Inflammatory macrophage treated with lipopolysaccharide for 1 hour (primary cell): Measurements from ENCODE around the gene RIN2.
A peak's percentile ranks its signal among the peaks of the same experiment; 100 is the strongest.

ENCODE experiments used
- DNase-seq, 2 donors: peaks; one replicate each; pipeline ENCODE4 v3.0.0-alpha.2; 2020 to 2022

Gene RIN2

GRCh38 chr20:19758133-19758500, at the start of gene RIN2:
TSS of gene RIN2 (plus strand) at chr20:19758258. CDS start at chr20:19889602, 131,344 bp downstream.
- no peak for DNase-seq

GRCh38 chr20:19709635-19710335, 48.3 kb upstream of the RIN2 start:
- no peak for DNase-seq

GRCh38 chr20:19710336-19711120, 47.5 kb upstream of the RIN2 start:
- DNase-seq = no peak

- DNase-seq = no peak
Measured at GRCh38 chr20:19711126-19711525, 46.9 kb upstream of the RIN2 start.

- DNase-seq = no peak
Measured at GRCh38 chr20:19712721-19713260, 45.3 kb upstream of the RIN2 start.

GRCh38 chr20:19713822-19714578, 44.1 kb upstream of the RIN2 start:
- DNase-seq = no peak

- no peak for DNase-seq
Measured at GRCh38 chr20:19714579-19714840, 43.5 kb upstream of the RIN2 start.

- DNase-seq = no peak
Measured at GRCh38 chr20:19715986-19716385, 42.1 kb upstream of the RIN2 start.

- no peak for DNase-seq
Measured at GRCh38 chr20:19718880-19719279, 39.2 kb upstream of the RIN2 start.

GRCh38 chr20:19720991-19721390, 37.1 kb upstream of the RIN2 start:
- no peak for DNase-seq

GRCh38 chr20:19723051-19723450, 35.0 kb upstream of the RIN2 start:
- peak; percentile 29 to 50 for DNase-seq

- no peak for DNase-seq
Measured at GRCh38 chr20:19723813-19724430, 34.1 kb upstream of the RIN2 start.

GRCh38 chr20:19725373-19725772, 32.7 kb upstream of the RIN2 start:
- DNase-seq = no peak

- DNase-seq = peak; percentile 62 to 72
Measured at GRCh38 chr20:19725814-19726525, 32.1 kb upstream of the RIN2 start.

- no peak for DNase-seq
Measured at GRCh38 chr20:19727251-19727847, 30.7 kb upstream of the RIN2 start.

GRCh38 chr20:19729672-19730071, 28.4 kb upstream of the RIN2 start:
- no peak for DNase-seq

GRCh38 chr20:19730706-19731105, 27.4 kb upstream of the RIN2 start:
- DNase-seq = no peak

GRCh38 chr20:19734811-19735210, 23.2 kb upstream of the RIN2 start:
- DNase-seq = no peak

GRCh38 chr20:19735446-19735845, 22.6 kb upstream of the RIN2 start:
- peak; percentile 83 to 88 for DNase-seq

GRCh38 chr20:19737025-19737424, 21.0 kb upstream of the RIN2 start:
- peak; percentile 86 to 93 for DNase-seq

GRCh38 chr20:19738951-19739350, 19.1 kb upstream of the RIN2 start:
- DNase-seq = no peak

- no peak for DNase-seq
Measured at GRCh38 chr20:19739351-19739750, 18.7 kb upstream of the RIN2 start.
